Effector memory CD4-positive, alpha-beta T cell (primary cell): ENCODE results near the gene RAB4A.

Experiments
- DNase-seq, 3 donors: peaks; one replicate each; pipeline ENCODE4 v3.0.0-alpha.2; 2020
- H3K27ac ChIP-seq: 2 replicates; pipeline ENCODE4 v1.7.0; 2013; ENCODE audit warnings: mild to moderate bottlenecking, low read length, moderate library complexity; ENCODE audit not compliant: insufficient read depth, poor library complexity, severe bottlenecking
- H3K27me3 ChIP-seq: replicated peaks from 2 replicates; pipeline ENCODE4 v1.7.0; 2013; ENCODE audit warnings: mild to moderate bottlenecking, low read length; ENCODE audit not compliant: insufficient read depth, control insufficient read depth, poor library complexity, severe bottlenecking
- H3K36me3 ChIP-seq: 2 replicates; pipeline ENCODE4 v1.7.0; 2013; ENCODE audit warnings: mild to moderate bottlenecking, low read length, moderate library complexity; ENCODE audit not compliant: control insufficient read depth, insufficient read depth
- H3K4me1 ChIP-seq: 2 replicates; pipeline ENCODE4 v1.7.0; 2013; ENCODE audit warnings: low read length, mild to moderate bottlenecking; ENCODE audit not compliant: control insufficient read depth, insufficient read depth, poor library complexity, severe bottlenecking
- H3K4me3 ChIP-seq: 2 replicates; pipeline ENCODE4 v1.7.0; 2013; ENCODE audit warnings: low read length, low read depth, mild to moderate bottlenecking; ENCODE audit not compliant: insufficient read depth, poor library complexity, severe bottlenecking
- H3K9me3 ChIP-seq: 2 replicates; pipeline ENCODE4 v1.7.0; 2013; ENCODE audit warnings: mild to moderate bottlenecking, low read length, moderate library complexity; ENCODE audit not compliant: control insufficient read depth

Gene RAB4A

GRCh38 chr1:229295745-229296144 lies 24.8 kb downstream of the RAB4A start:
- no peak for DNase-seq
- Histone ChIP-seq H3K27ac (no peak overlapping the region), H3K27me3 (no peaks in the 10 kb centered on the region), H3K4me3 (no peak overlapping the region), H3K36me3 (peaks cover 43% of the 10 kb centered on the region), H3K4me1 (no peaks in the 10 kb centered on the region), H3K9me3 (no peaks in the 10 kb centered on the region)

- H3K9me3 ChIP-seq, result no peaks in the 10 kb centered on the region
- H3K36me3 ChIP-seq, result peaks cover 42% of the 10 kb centered on the region
- H3K27me3 ChIP-seq, result no peaks in the 10 kb centered on the region
- H3K4me1 ChIP-seq, result no peaks in the 10 kb centered on the region
- DNase-seq, result no peak
- no peak overlapping the region for H3K4me3 ChIP-seq
- no peak overlapping the region for H3K27ac ChIP-seq
Measured at GRCh38 chr1:229296541-229296941, 25.6 kb downstream of the RAB4A start.

- peaks cover 42% of the 10 kb centered on the region for H3K36me3 ChIP-seq
Measured at GRCh38 chr1:229297746-229298145, 26.8 kb downstream of the RAB4A start.

GRCh38 chr1:229298420-229298819 lies 27.5 kb downstream of the RAB4A start:
- Histone ChIP-seq H3K36me3 (peaks cover 42% of the 10 kb centered on the region), H3K27me3 (no peaks in the 10 kb centered on the region), H3K4me1 (no peaks in the 10 kb centered on the region), H3K4me3 (no peak overlapping the region), H3K9me3 (no peaks in the 10 kb centered on the region), H3K27ac (no peak overlapping the region)
- no peak for DNase-seq

More at GRCh38 chr1:229297746-229298145, 26.8 kb downstream of the RAB4A start:
- Histone ChIP-seq H3K4me3 (no peak overlapping the region), H3K27me3 (no peaks in the 10 kb centered on the region), H3K27ac (no peak overlapping the region), H3K4me1 (no peaks in the 10 kb centered on the region), H3K9me3 (no peaks in the 10 kb centered on the region)
- DNase-seq, result no peak

GRCh38 chr1:229298887-229299503 lies 28.1 kb downstream of the RAB4A start:
- Histone ChIP-seq H3K4me1 (no peaks in the 10 kb centered on the region), H3K27me3 (no peaks in the 10 kb centered on the region), H3K9me3 (no peaks in the 10 kb centered on the region), H3K27ac (no peak overlapping the region), H3K36me3 (peaks cover 46% of the 10 kb centered on the region), H3K4me3 (no peak overlapping the region)
- DNase-seq, result no peak

- H3K27me3 ChIP-seq, result no peaks in the 10 kb centered on the region
- no peaks in the 10 kb centered on the region for H3K9me3 ChIP-seq
- no peak for DNase-seq
- H3K27ac ChIP-seq, result no peak overlapping the region
- no peaks in the 10 kb centered on the region for H3K4me1 ChIP-seq
- peaks cover 48% of the 10 kb centered on the region for H3K36me3 ChIP-seq
- H3K4me3 ChIP-seq, result no peak overlapping the region
Measured at GRCh38 chr1:229300099-229300757, 29.3 kb downstream of the RAB4A start.

GRCh38 chr1:229302740-229303139 lies 31.8 kb downstream of the RAB4A start:
- no peak overlapping the region for H3K27ac ChIP-seq
- no peaks in the 10 kb centered on the region for H3K4me1 ChIP-seq
- H3K4me3 ChIP-seq, result no peak overlapping the region
- H3K9me3 ChIP-seq, result no peaks in the 10 kb centered on the region
- peaks cover 34% of the 10 kb centered on the region for H3K36me3 ChIP-seq
- no peaks in the 10 kb centered on the region for H3K27me3 ChIP-seq
- no peak for DNase-seq

GRCh38 chr1:229303855-229304254 lies 32.9 kb downstream of the RAB4A start:
- DNase-seq, result no peak
- peaks cover 35% of the 10 kb centered on the region for H3K36me3 ChIP-seq

GRCh38 chr1:229305392-229305791 lies 34.5 kb downstream of the RAB4A start:
- H3K4me1 ChIP-seq, result no peaks in the 10 kb centered on the region
- no peaks in the 10 kb centered on the region for H3K9me3 ChIP-seq
- no peak overlapping the region for H3K27ac ChIP-seq
- no peak for DNase-seq
- H3K36me3 ChIP-seq, result peaks cover 19% of the 10 kb centered on the region
- H3K27me3 ChIP-seq, result no peaks in the 10 kb centered on the region
- H3K4me3 ChIP-seq, result no peak overlapping the region

More at GRCh38 chr1:229303855-229304254, 32.9 kb downstream of the RAB4A start:
- H3K4me1 ChIP-seq, result no peaks in the 10 kb centered on the region
- H3K27me3 ChIP-seq, result no peaks in the 10 kb centered on the region
- no peak overlapping the region for H3K27ac ChIP-seq
- H3K4me3 ChIP-seq, result no peak overlapping the region
- no peaks in the 10 kb centered on the region for H3K9me3 ChIP-seq

- Histone ChIP-seq H3K36me3 (peaks cover 7% of the 10 kb centered on the region), H3K4me1 (no peaks in the 10 kb centered on the region), H3K27me3 (no peaks in the 10 kb centered on the region), H3K9me3 (no peaks in the 10 kb centered on the region), H3K4me3 (no peak overlapping the region), H3K27ac (no peak overlapping the region)
- no peak for DNase-seq
Measured at GRCh38 chr1:229309074-229309473, 38.2 kb downstream of the RAB4A start.
